Measurements from ENCODE around the gene TDRD3. TPM values are rescaled to one million over a fixed set of nuclear protein-coding genes. Genes with fewer than 3 reads are reported as not detected.

The TDRD3 gene
- total RNA-seq, 1 experiment from 2014 or later, result 10.8 TPM

GRCh38 chr13:60619461-60619860, 222.4 kb downstream of the TDRD3 start:
- in situ Hi-C loops (cut with HindIII; ENCODE audit: low pct_unique_long_range_greater_than_20kb, low sequenced_read_pairs), result no loop called here

GRCh38 chr13:60620611-60621395, 223.8 kb downstream of the TDRD3 start:
- no peak overlapping the region for H3K4me3 ChIP-seq (ENCODE audit: low read depth in 2 of 2, low read length in 2 of 2)
- TF ChIP-seq TCF7L2 (IDR thresholded peaks at IDR 0.05; ENCODE audit: low read depth, low read length) (no peak), REST (IDR thresholded peaks at IDR 0.05; ENCODE audit: insufficient read depth in 1 of 2, low read depth in 2 of 2, low read length in 1 of 2) (no peak), POLR2AphosphoS5 (IDR thresholded peaks at IDR 0.05; ENCODE audit: low read depth, low read length) (no peak), CTCF (IDR thresholded peaks at IDR 0.05) (no peak), SIN3A (IDR thresholded peaks at IDR 0.05; ENCODE audit: borderline replicate concordance, insufficient read depth, low read depth, low read length) (no peak)
- H3K9me3 ChIP-seq (ENCODE audit: control insufficient read depth, insufficient read depth, low read depth, low read length), result no peaks in the 10 kb centered on the region
- in situ Hi-C loops (cut with HindIII; ENCODE audit: low pct_unique_long_range_greater_than_20kb, low sequenced_read_pairs) (no loop called here), intact Hi-C loops (cut with micrococcal nuclease; ENCODE audit: unreplicated experiment) (loop anchor here (10.0 kb wide), 1 partner anchor 794 kb away; the partner anchor contains the start of gene PCDH20)
- no peaks in the 10 kb centered on the region for H3K4me1 ChIP-seq (ENCODE audit: control insufficient read depth, insufficient read depth, low read length)
- H3K27me3 ChIP-seq (ENCODE audit: control insufficient read depth, insufficient read depth, low read length), result no peaks in the 10 kb centered on the region
- no peaks in the 10 kb centered on the region for H3K36me3 ChIP-seq (ENCODE audit: control insufficient read depth, insufficient read depth, low read length)
- POLR2A ChIA-PET, result interaction anchor here (0.7 kb wide), 1 partner anchor 25 kb away, joined by 4 read pairs; no protein-coding TSS in a partner anchor
- ATAC-seq, result no peak
- H3K27ac ChIP-seq (ENCODE audit: low read length), result no peak overlapping the region
- BruUV-seq (replicated peaks), result no TSS peak
- CTCF ChIA-PET, result no interaction called here
- DNase-seq (ENCODE audit: low read depth, low spot score), result no peak

More at GRCh38 chr13:60619461-60619860, 222.4 kb downstream of the TDRD3 start:
- no peaks in the 10 kb centered on the region for H3K9me3 ChIP-seq (ENCODE audit: control insufficient read depth, insufficient read depth, low read depth, low read length)
- no peak for DNase-seq (ENCODE audit: low read depth, low spot score)
- intact Hi-C loops (cut with micrococcal nuclease; ENCODE audit: unreplicated experiment), result loop anchor here (5.0 kb wide), 1 partner anchor 147 kb away; no protein-coding TSS in a partner anchor
- no peaks in the 10 kb centered on the region for H3K27me3 ChIP-seq (ENCODE audit: control insufficient read depth, insufficient read depth, low read length)
- no peak for ATAC-seq
- no TSS peak for BruUV-seq (replicated peaks)
- H3K4me3 ChIP-seq (ENCODE audit: low read depth in 2 of 2, low read length in 2 of 2), result no peak overlapping the region
- TF ChIP-seq CTCF (IDR thresholded peaks at IDR 0.05) (no peak), POLR2AphosphoS5 (IDR thresholded peaks at IDR 0.05; ENCODE audit: low read depth, low read length) (no peak), SIN3A (IDR thresholded peaks at IDR 0.05; ENCODE audit: borderline replicate concordance, insufficient read depth, low read depth, low read length) (no peak), TCF7L2 (IDR thresholded peaks at IDR 0.05; ENCODE audit: low read depth, low read length) (no peak), REST (IDR thresholded peaks at IDR 0.05; ENCODE audit: insufficient read depth in 1 of 2, low read depth in 2 of 2, low read length in 1 of 2) (no peak)
- ChIA-PET POLR2A (no interaction called here), CTCF (no interaction called here)
- no peaks in the 10 kb centered on the region for H3K36me3 ChIP-seq (ENCODE audit: control insufficient read depth, insufficient read depth, low read length)
- H3K4me1 ChIP-seq (ENCODE audit: control insufficient read depth, insufficient read depth, low read length), result no peaks in the 10 kb centered on the region
- no peak overlapping the region for H3K27ac ChIP-seq (ENCODE audit: low read length)

Measured in Panc1 (cell line).